Activated CD4-positive, alpha-beta T cell treated with anti-CD3 and anti-CD28 coated beads, Interleukin-2, amount 10 ng/mL, durations not matched to agents 24 days and 14 days (primary cell): ENCODE measurements around the gene ZDHHC14. TPM values are rescaled to one million over a fixed set of nuclear protein-coding genes. Genes with fewer than 3 reads are reported as not detected.
A peak's percentile ranks its signal among the peaks of the same experiment; 100 is the strongest.

Experiments used
- DNase-seq: peaks from one replicate; pipeline ENCODE4 v3.0.0; 2022
- H3K27ac Mint-ChIP-seq: one replicate; pipeline ENCODE4 v1.8.0; 2022; ENCODE audit warnings: mild to moderate bottlenecking, mixed read lengths
- H3K27me3 Mint-ChIP-seq: one replicate; pipeline ENCODE4 v1.8.0; 2022; ENCODE audit warnings: mixed read lengths
- H3K36me3 Mint-ChIP-seq: one replicate; pipeline ENCODE4 v1.8.0; 2022; ENCODE audit warnings: low read depth, mild to moderate bottlenecking, mixed read lengths
- H3K4me1 Mint-ChIP-seq: one replicate; pipeline ENCODE4 v1.8.0; 2021; ENCODE audit warnings: mixed read lengths
- H3K4me3 Mint-ChIP-seq: one replicate; pipeline ENCODE4 v1.8.0; 2022; ENCODE audit warnings: mild to moderate bottlenecking, moderate library complexity, mixed read lengths
- H3K9me3 Mint-ChIP-seq: one replicate; pipeline ENCODE4 v1.8.0; 2021; ENCODE audit warnings: mixed read lengths
- intact Hi-C: fragments of 100-400 bp; cut with micrococcal nuclease; formaldehyde crosslinking; loops from one replicate; pipeline ENCODE4 v1.15.1; 2023
- total RNA-seq: library from RNA; stranded (reverse); gene quantifications from 2 replicates; pipeline ENCODE4 v1.2.3, GENCODE V29; 2022

Gene ZDHHC14
- total RNA-seq, 1 donor from 2014 or later = 14.1 TPM

- Mint-ChIP-seq H3K27ac (peak overlapping the region; percentile 73), H3K27me3 (no peaks in the 10 kb centered on the region), H3K36me3 (peaks cover 14% of the 10 kb centered on the region), H3K4me1 (peaks cover 40% of the 10 kb centered on the region), H3K4me3 (no peak overlapping the region), H3K9me3 (no peaks in the 10 kb centered on the region)
- intact Hi-C loops = no loop called here
- no peak for DNase-seq
These were observed 49.8 kb downstream of the ZDHHC14 start for GRCh38 chr6:157430834-157431233.

GRCh38 chr6:157432231-157432891 is 51.4 kb downstream of the ZDHHC14 start:
- intact Hi-C loops = no loop called here
- no peaks in the 10 kb centered on the region for H3K9me3 Mint-ChIP-seq

GRCh38 chr6:157432892-157433265 is 51.9 kb downstream of the ZDHHC14 start:
- H3K4me1 Mint-ChIP-seq = peaks cover 30% of the 10 kb centered on the region
- no peak overlapping the region for H3K4me3 Mint-ChIP-seq
- peaks cover 14% of the 10 kb centered on the region for H3K36me3 Mint-ChIP-seq
- H3K27me3 Mint-ChIP-seq = no peaks in the 10 kb centered on the region
- intact Hi-C loops = no loop called here
- H3K27ac Mint-ChIP-seq = no peak overlapping the region
- no peak for DNase-seq
- H3K9me3 Mint-ChIP-seq = no peaks in the 10 kb centered on the region

More at GRCh38 chr6:157432231-157432891, 51.4 kb downstream of the ZDHHC14 start:
- H3K36me3 Mint-ChIP-seq = peaks cover 14% of the 10 kb centered on the region
- no peak overlapping the region for H3K4me3 Mint-ChIP-seq
- no peaks in the 10 kb centered on the region for H3K27me3 Mint-ChIP-seq
- DNase-seq = no peak
- no peak overlapping the region for H3K27ac Mint-ChIP-seq
- peaks cover 33% of the 10 kb centered on the region for H3K4me1 Mint-ChIP-seq

GRCh38 chr6:157433678-157434081 is 52.7 kb downstream of the ZDHHC14 start:
- DNase-seq = no peak
- intact Hi-C loops = no loop called here
- Mint-ChIP-seq H3K4me1 (peaks cover 24% of the 10 kb centered on the region), H3K27me3 (no peaks in the 10 kb centered on the region), H3K4me3 (no peak overlapping the region), H3K36me3 (peaks cover 15% of the 10 kb centered on the region), H3K27ac (no peak overlapping the region), H3K9me3 (no peaks in the 10 kb centered on the region)

GRCh38 chr6:157434349-157435033 is 53.5 kb downstream of the ZDHHC14 start:
- Mint-ChIP-seq H3K27ac (no peak overlapping the region), H3K4me1 (peaks cover 17% of the 10 kb centered on the region), H3K9me3 (peaks cover 5% of the 10 kb centered on the region), H3K36me3 (peaks cover 16% of the 10 kb centered on the region), H3K4me3 (no peak overlapping the region), H3K27me3 (no peaks in the 10 kb centered on the region)
- intact Hi-C loops = no loop called here
- no peak for DNase-seq

GRCh38 chr6:157436219-157436943 is 55.4 kb downstream of the ZDHHC14 start:
- Mint-ChIP-seq H3K27me3 (no peaks in the 10 kb centered on the region), H3K4me1 (peaks cover 10% of the 10 kb centered on the region), H3K27ac (no peak overlapping the region), H3K36me3 (peaks cover 21% of the 10 kb centered on the region), H3K4me3 (no peak overlapping the region), H3K9me3 (peaks cover 13% of the 10 kb centered on the region)
- intact Hi-C loops = no loop called here
- no peak for DNase-seq

GRCh38 chr6:157436944-157437336 is 56.0 kb downstream of the ZDHHC14 start:
- Mint-ChIP-seq H3K4me1 (peaks cover 10% of the 10 kb centered on the region), H3K27me3 (no peaks in the 10 kb centered on the region), H3K27ac (no peak overlapping the region), H3K4me3 (no peak overlapping the region), H3K9me3 (peaks cover 13% of the 10 kb centered on the region), H3K36me3 (peaks cover 24% of the 10 kb centered on the region)
- no peak for DNase-seq
- intact Hi-C loops = no loop called here

GRCh38 chr6:157438611-157439111 is 57.7 kb downstream of the ZDHHC14 start:
- Mint-ChIP-seq H3K27me3 (no peaks in the 10 kb centered on the region), H3K4me1 (peaks cover 14% of the 10 kb centered on the region), H3K4me3 (no peak overlapping the region), H3K9me3 (peaks cover 23% of the 10 kb centered on the region), H3K36me3 (peaks cover 39% of the 10 kb centered on the region), H3K27ac (no peak overlapping the region)
- intact Hi-C loops = no loop called here
- DNase-seq = no peak

GRCh38 chr6:157440171-157440570 is 59.2 kb downstream of the ZDHHC14 start:
- intact Hi-C loops = loop anchor here (5.0 kb wide), 4 partner anchors 58 to 322 kb away; partner anchors contain the start of gene ZDHHC14
- Mint-ChIP-seq H3K27ac (peak overlapping the region; percentile 36), H3K4me1 (peaks cover 17% of the 10 kb centered on the region), H3K4me3 (no peak overlapping the region), H3K27me3 (no peaks in the 10 kb centered on the region), H3K36me3 (peaks cover 39% of the 10 kb centered on the region), H3K9me3 (peaks cover 23% of the 10 kb centered on the region)
- DNase-seq = no peak

- peaks cover 23% of the 10 kb centered on the region for H3K9me3 Mint-ChIP-seq
- DNase-seq = no peak
- intact Hi-C loops = loop anchor here (5.0 kb wide), 4 partner anchors 60 to 320 kb away; partner anchors contain the start of gene ZDHHC14
- H3K4me1 Mint-ChIP-seq = peaks cover 19% of the 10 kb centered on the region
- no peak overlapping the region for H3K4me3 Mint-ChIP-seq
- H3K27ac Mint-ChIP-seq = no peak overlapping the region
- H3K27me3 Mint-ChIP-seq = no peaks in the 10 kb centered on the region
- H3K36me3 Mint-ChIP-seq = peaks cover 33% of the 10 kb centered on the region
These were observed 61.3 kb downstream of the ZDHHC14 start for GRCh38 chr6:157442291-157442690.

GRCh38 chr6:157443066-157443800 is 62.2 kb downstream of the ZDHHC14 start:
- peak; percentile 67 for DNase-seq

GRCh38 chr6:157445277-157446009 is 64.5 kb downstream of the ZDHHC14 start:
- Mint-ChIP-seq H3K27me3 (no peaks in the 10 kb centered on the region), H3K4me1 (peaks cover 15% of the 10 kb centered on the region), H3K9me3 (peaks cover 13% of the 10 kb centered on the region), H3K27ac (no peak overlapping the region), H3K4me3 (no peak overlapping the region), H3K36me3 (peaks cover 24% of the 10 kb centered on the region)
- no peak for DNase-seq
- intact Hi-C loops = no loop called here

More at GRCh38 chr6:157443066-157443800, 62.2 kb downstream of the ZDHHC14 start:
- Mint-ChIP-seq H3K9me3 (peaks cover 23% of the 10 kb centered on the region), H3K4me3 (no peak overlapping the region), H3K27ac (peak overlapping the region; percentile 74), H3K27me3 (no peaks in the 10 kb centered on the region), H3K4me1 (peaks cover 19% of the 10 kb centered on the region), H3K36me3 (peaks cover 32% of the 10 kb centered on the region)
- intact Hi-C loops = loop anchor here (1.0 to 5.0 kb wide), 6 partner anchors 14 to 319 kb away; partner anchors contain the start of gene ZDHHC14

- no peak overlapping the region for H3K4me3 Mint-ChIP-seq
- no peak for DNase-seq
- peaks cover 6% of the 10 kb centered on the region for H3K9me3 Mint-ChIP-seq
- intact Hi-C loops = no loop called here
- H3K27me3 Mint-ChIP-seq = no peaks in the 10 kb centered on the region
- H3K36me3 Mint-ChIP-seq = peaks cover 9% of the 10 kb centered on the region
- no peak overlapping the region for H3K27ac Mint-ChIP-seq
- H3K4me1 Mint-ChIP-seq = peaks cover 15% of the 10 kb centered on the region
These were observed 66.7 kb downstream of the ZDHHC14 start for GRCh38 chr6:157447735-157448134.
